ENCODE results near the gene SLC49A3. TPM values are rescaled to one million over a fixed set of nuclear protein-coding genes. Genes with fewer than 3 reads are reported as not detected.

The SLC49A3 gene
- total and polyA plus RNA-seq, 9 donors: 0.43 to 5.2 (median 2.1) TPM

- peaks cover 10% of the 10 kb centered on the region for H3K4me1 ChIP-seq (ENCODE audit: insufficient read depth)
- 94 to 97% (median 95%) methylated on average over 27 of the region's 27 CpGs for WGBS, 3 donors
- intact Hi-C loops (cut with DNase I): loop anchor here in 1 of 4 donors (10.0 kb wide), 1 partner anchor 254 kb away; the partner anchor contains the start of gene IDUA
- no peak overlapping the region for H3K4me3 ChIP-seq
- H3K27me3 ChIP-seq: no peaks in the 10 kb centered on the region
- H3K36me3 ChIP-seq: no peaks in the 10 kb centered on the region
- DNase-seq: no peak
- no peak overlapping the region for H3K27ac ChIP-seq
- H3K9me3 ChIP-seq: no peaks in the 10 kb centered on the region
- TF ChIP-seq, protein P1, sequence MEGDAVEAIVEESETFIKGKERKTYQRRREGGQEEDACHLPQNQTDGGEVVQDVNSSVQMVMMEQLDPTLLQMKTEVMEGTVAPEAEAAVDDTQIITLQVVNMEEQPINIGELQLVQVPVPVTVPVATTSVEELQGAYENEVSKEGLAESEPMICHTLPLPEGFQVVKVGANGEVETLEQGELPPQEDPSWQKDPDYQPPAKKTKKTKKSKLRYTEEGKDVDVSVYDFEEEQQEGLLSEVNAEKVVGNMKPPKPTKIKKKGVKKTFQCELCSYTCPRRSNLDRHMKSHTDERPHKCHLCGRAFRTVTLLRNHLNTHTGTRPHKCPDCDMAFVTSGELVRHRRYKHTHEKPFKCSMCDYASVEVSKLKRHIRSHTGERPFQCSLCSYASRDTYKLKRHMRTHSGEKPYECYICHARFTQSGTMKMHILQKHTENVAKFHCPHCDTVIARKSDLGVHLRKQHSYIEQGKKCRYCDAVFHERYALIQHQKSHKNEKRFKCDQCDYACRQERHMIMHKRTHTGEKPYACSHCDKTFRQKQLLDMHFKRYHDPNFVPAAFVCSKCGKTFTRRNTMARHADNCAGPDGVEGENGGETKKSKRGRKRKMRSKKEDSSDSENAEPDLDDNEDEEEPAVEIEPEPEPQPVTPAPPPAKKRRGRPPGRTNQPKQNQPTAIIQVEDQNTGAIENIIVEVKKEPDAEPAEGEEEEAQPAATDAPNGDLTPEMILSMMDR (IDR thresholded peaks at IDR 0.05): no peak
- no peak for TF ChIP-seq EP300 (IDR thresholded peaks at IDR 0.05)
- no peak for TF ChIP-seq POLR2A (IDR thresholded peaks at IDR 0.05)
Measured at GRCh38 chr4:730511-730910, 41.6 kb upstream of the SLC49A3 start.

GRCh38 chr4:729336-730315 lies 40.7 kb upstream of the SLC49A3 start:
- DNase-seq: no peak
- intact Hi-C loops (cut with DNase I): loop anchor here in 1 of 4 donors (10.0 kb wide), 1 partner anchor 255 kb away; the partner anchor contains the start of gene IDUA
- Histone ChIP-seq H3K27ac (no peak overlapping the region), H3K27me3 (no peaks in the 10 kb centered on the region), H3K4me3 (no peak overlapping the region), H3K4me1 (ENCODE audit: insufficient read depth) (peaks cover 10% of the 10 kb centered on the region), H3K36me3 (no peaks in the 10 kb centered on the region), H3K9me3 (no peaks in the 10 kb centered on the region)
- WGBS, 3 donors: 85 to 89% (median 86%) methylated on average over 20 of the region's 20 CpGs
- TF ChIP-seq, protein P1 (IDR thresholded peaks at IDR 0.05): no peak
- TF ChIP-seq POLR2A (IDR thresholded peaks at IDR 0.05): no peak
- no peak for TF ChIP-seq EP300 (IDR thresholded peaks at IDR 0.05)

GRCh38 chr4:727576-727975 lies 38.6 kb upstream of the SLC49A3 start:
- Histone ChIP-seq H3K4me1 (ENCODE audit: insufficient read depth) (peaks cover 22% of the 10 kb centered on the region), H3K4me3 (no peak overlapping the region), H3K27ac (no peak overlapping the region), H3K36me3 (no peaks in the 10 kb centered on the region), H3K9me3 (no peaks in the 10 kb centered on the region), H3K27me3 (no peaks in the 10 kb centered on the region)
- TF ChIP-seq, protein P1 (IDR thresholded peaks at IDR 0.05): no peak
- TF ChIP-seq EP300 (IDR thresholded peaks at IDR 0.05) (no peak), POLR2A (IDR thresholded peaks at IDR 0.05) (no peak)
- 57 to 61% (median 60%) methylated on average over 6 of the region's 6 CpGs for WGBS, 3 donors
- DNase-seq: no peak
- intact Hi-C loops (cut with DNase I): no loop called here

DNA sequence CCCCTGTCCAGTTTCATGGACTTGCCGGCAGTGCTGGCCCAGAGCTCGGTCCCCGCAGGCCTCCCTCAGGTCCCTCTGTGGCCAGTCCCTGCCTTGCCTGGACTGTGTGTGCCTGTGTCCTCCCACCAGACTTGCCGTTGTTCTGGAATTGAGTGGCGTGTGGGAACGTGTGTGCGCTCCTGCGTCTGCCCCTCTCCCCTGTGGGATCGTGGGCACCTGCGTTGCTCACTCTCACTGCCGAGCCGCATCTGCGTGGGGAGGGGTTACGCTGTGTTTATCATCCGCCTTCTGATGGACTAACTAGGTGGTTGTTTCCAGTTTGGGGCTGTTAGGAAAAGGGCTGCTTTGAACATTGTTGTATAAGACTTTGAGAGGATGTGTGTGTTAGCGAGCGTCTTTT lies 37.9 kb upstream of the SLC49A3 start:
- TF ChIP-seq POLR2A (IDR thresholded peaks at IDR 0.05): no peak
- TF ChIP-seq, protein P1 (IDR thresholded peaks at IDR 0.05): no peak
- TF ChIP-seq EP300 (IDR thresholded peaks at IDR 0.05): no peak
- Histone ChIP-seq H3K4me3 (no peak overlapping the region), H3K9me3 (no peaks in the 10 kb centered on the region), H3K4me1 (ENCODE audit: insufficient read depth) (peaks cover 27% of the 10 kb centered on the region), H3K27me3 (no peaks in the 10 kb centered on the region), H3K27ac (peak overlapping the region; percentile 46 to 74), H3K36me3 (no peaks in the 10 kb centered on the region)
- 18 to 39% (median 21%) methylated on average over 17 of the region's 17 CpGs for WGBS, 3 donors
- peak in 1 of 5 donors; percentile 33 for DNase-seq
- intact Hi-C loops (cut with DNase I): no loop called here
